Epidermal melanocyte (primary cell): ENCODE measurements around the gene CRTAC1.
A peak's percentile ranks its signal among the peaks of the same experiment; 100 is the strongest.

Experiments used
- DNase-seq: peaks from one replicate; pipeline ENCODE4 v3.0.0; 2011; ENCODE audit warnings: low spot score; ENCODE audit not compliant: insufficient read length

Gene CRTAC1, protein sequence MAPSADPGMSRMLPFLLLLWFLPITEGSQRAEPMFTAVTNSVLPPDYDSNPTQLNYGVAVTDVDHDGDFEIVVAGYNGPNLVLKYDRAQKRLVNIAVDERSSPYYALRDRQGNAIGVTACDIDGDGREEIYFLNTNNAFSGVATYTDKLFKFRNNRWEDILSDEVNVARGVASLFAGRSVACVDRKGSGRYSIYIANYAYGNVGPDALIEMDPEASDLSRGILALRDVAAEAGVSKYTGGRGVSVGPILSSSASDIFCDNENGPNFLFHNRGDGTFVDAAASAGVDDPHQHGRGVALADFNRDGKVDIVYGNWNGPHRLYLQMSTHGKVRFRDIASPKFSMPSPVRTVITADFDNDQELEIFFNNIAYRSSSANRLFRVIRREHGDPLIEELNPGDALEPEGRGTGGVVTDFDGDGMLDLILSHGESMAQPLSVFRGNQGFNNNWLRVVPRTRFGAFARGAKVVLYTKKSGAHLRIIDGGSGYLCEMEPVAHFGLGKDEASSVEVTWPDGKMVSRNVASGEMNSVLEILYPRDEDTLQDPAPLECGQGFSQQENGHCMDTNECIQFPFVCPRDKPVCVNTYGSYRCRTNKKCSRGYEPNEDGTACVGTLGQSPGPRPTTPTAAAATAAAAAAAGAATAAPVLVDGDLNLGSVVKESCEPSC

DNA sequence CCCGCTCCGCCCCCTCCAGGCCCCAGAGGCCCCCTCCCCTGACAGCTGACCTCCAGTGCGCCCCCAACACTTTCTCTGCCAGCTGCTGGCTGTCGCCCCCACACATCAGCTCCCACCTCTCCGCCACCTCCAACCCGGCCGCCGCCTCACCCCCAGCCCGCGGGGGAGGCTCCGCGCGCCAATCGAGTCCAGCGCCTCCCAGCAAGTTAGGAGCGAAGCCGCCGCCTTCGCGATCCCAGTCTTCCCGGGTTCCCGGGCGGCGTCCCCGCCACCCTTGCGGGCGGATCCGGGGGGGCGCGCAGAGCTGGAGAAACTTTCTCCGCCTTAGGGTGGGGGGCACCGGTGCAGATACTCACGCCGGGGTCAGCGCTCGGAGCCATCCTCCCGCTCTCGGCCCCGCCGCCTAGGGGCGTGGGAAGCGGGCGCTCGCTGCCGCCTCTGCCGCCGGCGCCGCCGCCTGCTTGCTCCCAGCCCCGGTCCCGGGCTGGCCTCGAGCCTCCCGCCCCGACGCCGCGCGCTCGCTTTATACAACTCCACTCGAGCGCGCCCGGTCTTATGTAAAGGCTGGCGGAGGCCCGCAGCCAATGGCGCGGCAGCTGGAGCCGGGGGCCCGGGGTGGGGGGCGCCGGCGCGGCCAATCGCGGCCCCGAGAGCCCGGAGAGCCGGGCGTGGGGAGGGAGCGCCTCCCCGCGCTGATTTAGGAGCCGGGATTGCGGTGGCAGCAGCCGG, at the start of gene CRTAC1:
TSS of gene CRTAC1 (minus strand) at position 529 of the 729 bp plus-strand sequence. CDS start at position 380, 149 bp downstream.
- no peak for DNase-seq

DNA sequence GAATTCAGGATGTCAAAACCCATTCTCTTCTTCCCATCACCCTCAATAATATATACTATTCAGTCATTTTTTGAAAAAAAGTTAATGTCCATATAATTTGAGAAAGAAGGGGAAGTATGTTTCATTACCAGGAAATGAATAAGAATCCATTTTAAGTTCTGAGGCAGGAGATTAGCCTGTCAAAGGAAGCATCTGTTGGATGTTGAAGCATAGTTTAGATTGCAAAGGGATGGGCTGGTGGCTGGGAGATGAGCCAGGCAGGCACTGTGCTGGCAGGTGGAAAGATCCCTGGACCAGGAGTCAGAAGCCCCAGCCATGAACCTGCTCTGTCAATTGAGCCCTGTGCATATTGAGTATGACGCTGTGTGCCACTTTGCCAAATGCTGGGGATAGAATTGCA, 48.4 kb upstream of the CRTAC1 start:
- no peak for DNase-seq

DNA sequence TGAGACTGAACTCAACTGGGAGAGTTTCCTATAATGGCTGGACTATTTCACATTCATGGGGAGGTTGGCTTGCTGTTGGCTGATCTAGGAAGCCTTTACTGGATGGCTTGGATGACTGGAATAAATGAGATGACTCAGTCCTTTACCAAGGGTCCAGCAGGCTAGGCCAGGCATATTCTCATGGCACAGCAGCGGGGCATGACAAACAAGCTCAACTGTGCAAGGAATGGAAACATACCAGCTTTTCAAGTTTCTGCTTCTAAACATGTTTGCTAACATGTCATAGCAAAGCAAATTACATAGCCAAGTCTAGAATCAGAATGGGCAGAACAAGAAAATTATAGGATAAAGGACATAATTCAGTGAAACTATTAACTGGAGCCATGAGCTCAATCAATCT, 46.8 kb upstream of the CRTAC1 start:
- no peak for DNase-seq

DNA sequence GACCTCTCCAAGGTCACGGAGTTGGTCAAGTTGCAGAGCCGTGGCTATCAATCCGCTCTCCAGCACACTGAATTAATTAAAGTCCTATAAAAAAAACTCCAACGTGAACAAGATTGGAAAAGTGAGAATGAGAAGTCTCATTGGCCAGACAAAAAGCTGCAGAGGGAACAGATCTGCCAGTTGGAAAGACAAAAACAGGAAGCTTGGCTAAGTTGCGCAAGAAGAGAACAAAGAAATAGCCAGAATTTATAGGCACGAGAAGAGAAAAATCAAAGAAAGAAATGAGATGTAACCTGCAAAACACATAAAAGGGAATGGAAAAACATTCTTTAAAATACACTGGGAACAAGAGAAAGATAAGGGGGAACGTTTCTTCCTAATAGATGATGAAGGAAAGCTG, 45.7 kb upstream of the CRTAC1 start:
- no peak for DNase-seq

DNA sequence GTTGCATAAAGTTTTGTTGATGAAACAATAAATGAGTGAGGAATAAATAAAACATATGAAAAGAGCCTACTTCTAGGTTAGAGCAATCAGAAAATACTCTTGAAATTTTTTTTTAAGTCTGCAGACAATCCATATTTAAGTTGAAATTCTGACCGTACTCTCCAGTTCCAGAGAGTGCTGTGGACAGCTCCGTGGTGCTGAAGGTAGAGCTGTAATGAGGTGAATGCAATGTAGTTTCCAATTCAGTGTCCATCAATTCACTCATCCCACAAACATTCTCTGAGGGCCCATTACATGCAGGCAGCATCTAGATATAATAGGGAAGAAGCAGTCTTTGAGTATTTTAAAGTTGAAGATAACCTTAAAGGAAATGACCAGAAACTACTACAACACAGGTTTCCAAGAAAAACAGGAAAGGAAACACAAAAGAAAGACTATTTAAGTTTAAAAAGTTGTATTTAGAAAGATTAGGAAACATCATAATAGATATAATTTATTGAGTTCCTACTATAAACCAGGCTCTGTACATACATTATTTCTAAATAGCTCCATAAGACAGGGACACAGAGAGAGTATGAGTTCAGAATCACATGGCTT, 44.0 kb upstream of the CRTAC1 start:
- DNase-seq, result no peak

DNA sequence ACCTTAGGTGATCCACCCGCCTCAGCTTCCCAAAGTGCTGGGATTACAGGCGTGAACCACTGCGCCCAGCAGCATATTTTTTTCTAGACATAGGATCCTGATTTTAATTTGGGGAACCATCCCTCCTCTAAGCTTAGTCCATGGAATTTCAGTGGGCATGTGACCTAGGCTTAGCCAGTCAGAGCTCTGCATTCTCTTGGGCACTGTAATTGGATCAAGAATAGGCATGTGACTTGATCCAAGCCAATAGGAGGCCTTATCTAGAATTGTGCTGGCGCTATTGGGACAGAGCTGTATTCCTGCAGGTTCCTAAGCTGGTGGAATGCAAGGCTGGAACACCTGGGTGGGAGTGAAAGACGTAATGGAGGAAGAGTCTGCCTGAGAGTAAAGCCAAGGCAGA, 36.7 kb upstream of the CRTAC1 start:
- DNase-seq, result no peak

DNA sequence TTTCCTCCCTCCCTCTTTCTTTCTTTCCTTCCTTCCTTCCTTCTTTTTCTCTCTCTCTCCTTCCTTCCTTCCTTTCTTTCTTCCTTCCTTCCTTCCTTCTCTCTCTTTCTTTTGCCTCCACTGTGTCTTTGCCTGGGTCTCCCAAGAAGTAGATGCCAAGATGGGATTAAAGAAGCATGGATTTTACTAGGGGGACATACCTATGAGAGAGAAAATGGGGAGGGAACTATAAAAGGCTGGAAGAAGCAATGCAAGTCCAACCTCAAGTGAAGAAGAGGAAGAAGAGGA, 33.3 kb upstream of the CRTAC1 start:
- DNase-seq, result no peak

DNA sequence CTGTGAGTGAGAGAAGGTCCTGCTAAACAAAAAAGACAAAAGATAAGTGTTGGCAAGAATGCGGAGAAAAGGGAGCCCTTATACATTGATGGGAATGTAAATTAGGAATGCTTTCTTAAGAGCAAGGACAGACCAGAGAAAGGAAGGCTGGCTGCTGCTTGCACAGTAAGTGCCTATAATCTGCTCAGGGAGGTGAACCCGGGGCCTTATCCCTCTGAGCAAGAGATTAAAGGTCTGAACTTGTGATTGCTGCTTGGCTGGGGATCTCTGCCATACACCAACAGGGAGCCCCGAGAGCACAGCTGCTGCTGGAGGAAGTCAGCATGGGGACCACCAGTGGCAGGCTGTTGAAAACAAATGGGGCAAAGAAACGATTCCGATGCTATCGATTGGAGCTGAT, 32.0 kb upstream of the CRTAC1 start:
- no peak for DNase-seq

DNA sequence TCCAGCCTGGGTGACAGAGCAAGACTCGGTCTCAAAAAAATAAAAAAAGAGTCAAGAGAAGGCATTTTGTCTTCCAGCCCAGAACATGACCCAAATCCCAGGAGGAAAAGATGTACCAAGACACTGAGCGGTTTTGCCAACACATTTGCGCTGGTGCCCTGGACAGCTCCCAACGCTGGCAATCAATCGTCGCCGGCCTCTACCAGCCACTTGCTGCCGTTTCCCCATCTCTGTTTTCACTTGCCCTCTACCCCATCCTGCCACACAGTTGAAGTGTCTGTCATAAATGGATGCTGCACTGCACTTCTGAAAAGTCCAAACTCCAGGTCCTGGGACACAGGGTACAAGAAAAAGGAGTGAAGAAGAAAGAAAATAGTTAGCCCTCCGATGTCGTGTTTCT, 29.7 kb upstream of the CRTAC1 start:
- no peak for DNase-seq

DNA sequence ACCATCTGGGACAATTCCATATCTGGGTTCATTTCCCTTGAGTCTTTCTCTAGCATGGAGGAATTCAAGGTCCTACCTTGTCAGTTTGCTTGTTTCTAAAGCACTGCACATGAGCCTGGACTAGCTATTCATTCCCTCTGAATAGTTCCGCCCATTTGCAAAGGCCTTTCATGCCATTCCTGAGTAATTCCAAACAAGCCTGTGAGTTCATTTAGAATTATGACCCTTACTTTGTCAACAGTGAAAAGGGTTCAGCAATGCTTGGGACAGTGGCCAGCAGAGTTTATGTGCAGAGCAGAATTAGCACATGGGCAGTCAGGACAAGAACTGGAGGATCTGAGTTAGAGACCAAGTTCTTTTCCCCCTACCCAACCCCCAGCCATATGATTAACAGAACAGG, 27.9 kb upstream of the CRTAC1 start:
- DNase-seq, result no peak

DNA sequence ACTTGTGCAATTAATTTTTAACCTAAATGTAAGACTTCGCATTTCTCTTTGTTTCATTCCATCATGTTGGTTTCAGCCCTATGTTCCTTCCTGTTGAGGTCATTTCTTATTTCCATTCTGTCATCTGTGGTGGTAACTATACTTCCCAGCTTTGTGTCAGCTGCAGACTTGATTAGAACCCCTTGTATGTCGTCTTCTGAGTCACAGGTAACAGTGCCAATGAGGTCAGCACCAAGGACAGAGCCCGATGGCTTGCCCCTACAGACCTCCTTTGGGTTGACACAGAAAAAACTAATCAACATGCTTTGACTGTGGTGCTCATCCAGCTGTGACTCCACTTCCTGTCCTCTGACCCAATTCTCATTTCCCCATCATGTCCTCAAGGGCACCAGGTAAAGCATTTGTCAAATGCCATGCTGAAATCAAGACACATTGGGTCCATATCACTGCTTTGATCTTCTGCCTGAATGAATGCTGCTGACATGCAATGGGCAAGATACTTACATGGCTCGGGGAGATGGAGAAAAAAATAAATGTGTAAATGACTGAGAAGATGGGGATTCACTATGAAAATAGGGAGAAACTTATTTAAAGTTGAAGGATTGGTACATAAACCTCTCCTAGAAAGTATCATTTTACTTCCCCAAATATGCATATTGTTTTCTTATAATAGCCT, 25.6 kb upstream of the CRTAC1 start:
- DNase-seq, result no peak

DNA sequence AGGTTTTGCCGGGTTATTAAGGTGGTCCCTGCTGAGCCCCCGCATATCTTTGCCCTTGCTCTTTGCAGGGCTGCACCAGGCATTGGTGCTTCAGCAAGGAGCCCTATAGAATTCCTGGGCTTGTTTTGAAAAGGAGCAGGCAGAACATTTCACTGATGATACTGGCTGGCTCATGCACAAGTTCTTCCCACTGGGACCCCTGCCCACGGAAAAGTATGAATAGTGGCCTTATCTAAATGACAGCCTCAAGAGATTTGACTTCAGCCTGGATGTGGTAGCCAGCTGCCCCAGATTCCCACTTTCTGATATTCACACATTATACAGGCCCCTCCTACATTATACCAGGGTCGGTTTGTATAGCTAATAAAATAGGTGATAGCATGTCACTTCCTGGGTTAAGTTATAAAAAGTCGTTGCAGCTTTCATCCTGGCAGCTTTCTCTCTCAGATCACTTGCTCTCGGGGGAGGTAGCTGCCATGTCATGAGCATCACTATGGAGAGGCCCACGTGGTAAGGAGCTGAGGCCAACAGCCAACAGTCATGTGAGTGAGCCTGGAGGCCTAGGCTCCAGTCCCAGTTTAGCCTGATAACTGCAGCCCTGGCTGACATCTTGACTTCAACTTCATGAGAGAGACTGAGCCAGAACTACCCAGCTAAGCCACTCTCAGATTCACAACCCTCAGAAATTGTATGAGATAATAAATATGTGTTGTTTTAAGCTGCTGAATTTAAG, 16.8 kb upstream of the CRTAC1 start:
- DNase-seq, result no peak

DNA sequence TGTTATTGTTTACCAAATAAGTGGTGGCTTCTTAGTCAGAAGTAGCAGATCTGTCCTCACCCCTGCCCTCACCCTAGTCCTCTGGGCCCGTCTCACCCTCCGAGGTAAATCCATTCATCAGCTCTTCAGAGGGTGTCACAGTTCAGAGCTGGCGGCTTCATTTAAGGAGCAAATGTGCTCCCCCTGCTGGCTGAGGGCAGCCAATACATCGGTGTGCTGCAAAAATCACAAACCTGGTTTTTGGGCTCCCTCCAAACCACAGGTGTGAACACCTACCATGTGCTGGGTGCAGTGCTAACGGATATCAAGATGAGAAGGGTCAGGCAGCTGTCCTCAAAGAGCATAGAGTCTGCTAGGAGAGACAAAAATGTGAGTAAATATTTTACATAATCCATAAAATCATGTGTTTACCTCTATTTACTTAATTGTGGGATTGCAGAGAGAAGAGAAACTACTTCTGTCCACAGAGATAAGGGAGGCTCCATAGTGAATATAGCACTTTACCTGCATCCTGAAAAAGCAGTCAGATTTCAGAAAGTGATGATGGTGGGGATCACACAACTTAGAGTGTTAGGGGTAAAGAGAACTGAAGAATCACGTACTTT, 15.5 kb upstream of the CRTAC1 start:
- DNase-seq, result peak; percentile 56

DNA sequence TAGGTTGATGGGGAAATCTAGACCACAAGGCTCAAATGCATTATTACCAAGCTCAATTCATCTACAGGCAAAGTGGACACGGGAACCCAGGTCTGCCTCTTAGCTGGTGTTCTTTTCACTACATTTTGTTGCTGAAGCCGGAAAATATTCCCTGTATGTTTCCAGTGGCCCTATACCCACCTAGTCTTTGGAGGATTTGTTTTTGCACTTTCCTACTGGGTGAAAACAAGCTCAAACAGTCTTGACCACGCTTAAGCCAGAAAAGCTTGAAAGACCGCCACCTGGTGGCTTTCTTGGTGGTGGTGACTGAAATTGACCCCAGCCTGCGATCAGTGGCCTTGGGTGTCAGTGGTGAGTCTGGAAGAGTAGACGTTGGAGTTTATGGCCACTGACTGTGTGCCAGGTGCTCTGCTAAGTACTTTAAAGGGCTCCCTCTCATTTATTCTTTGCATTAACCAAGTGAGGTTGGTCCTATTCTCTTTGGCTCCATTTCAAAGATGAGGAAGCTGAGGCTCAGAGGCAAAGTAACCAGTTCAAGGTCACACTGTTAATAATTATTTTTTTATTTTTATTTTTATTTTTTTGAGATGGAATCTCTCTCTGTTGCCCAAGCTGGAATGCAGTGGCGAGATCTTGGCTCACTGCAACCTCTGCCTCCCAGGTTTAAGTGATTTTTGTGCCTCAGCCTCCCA, 11.1 kb upstream of the CRTAC1 start:
- peak; percentile 71 for DNase-seq

DNA sequence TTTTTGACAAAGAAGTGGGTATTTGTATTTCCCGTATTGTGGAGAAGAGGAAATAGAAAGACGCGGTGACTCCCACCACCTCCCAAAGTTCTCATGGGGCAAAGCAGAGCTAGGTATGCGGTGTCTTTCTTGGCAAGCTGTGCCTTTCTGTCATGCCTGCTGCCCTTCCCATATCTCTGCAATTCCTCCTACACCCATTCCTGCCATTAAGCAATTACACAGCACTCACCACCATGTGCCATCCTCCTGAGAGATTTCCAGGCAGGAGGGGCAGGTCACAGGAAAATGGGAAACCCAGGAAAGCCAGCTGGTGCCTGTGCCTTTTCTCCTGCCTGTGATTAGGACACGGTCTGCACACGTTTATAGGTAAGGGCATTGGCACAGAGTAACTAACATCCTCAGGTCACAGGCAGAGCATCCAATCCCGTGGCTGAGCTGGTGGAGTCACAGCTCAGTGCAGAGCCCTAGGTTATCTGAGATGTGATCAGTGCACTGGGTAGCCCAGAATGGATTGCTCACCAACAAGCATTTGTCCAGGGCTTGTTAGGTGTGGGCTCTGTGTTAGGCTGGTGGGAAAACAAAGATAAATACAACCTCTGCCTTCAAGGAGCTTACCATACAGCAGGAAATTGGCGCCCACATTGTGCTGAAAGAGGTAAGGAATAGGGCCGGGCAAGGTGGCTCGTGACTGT, 9.4 kb upstream of the CRTAC1 start:
- DNase-seq, result no peak

DNA sequence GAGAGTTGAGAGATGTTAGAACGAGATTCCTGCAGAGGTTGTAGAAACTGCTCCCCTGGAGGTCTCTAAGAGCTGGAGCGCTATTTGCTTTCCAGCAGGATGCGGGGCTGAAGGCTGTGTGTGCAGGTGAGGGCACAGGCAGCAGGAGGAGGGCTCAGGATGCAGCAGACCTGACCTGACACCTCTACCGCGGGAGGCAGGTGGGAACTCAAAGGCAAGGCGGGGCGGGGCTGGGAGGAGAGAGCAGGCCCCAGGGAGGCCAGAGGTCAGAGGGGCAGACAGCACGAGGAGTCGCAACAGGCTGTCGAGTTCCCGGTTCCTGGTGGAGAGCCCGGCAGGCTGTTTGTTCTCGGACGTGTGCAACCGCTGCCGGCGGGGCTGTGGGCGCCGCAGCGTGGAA, 7.9 kb upstream of the CRTAC1 start:
- no peak for DNase-seq

DNA sequence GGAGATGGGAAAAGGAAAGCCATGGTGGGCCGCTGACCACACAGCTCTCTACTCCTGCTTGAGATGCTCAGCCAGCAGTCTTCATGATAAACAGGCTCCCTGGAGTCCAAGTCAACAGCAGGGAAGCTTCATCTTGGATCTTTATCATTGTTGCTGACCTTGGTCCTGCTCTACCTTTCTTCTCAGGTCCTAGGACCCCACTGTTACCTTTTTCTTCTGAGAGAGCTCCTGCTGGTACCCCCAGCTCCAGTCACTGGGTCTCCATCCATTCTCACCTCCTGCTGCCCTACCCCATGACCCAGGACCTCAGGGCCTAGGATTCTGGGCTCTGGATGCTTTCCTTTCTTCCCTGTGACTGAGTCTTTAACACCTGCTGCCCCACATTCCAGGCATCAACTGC, 5.2 kb upstream of the CRTAC1 start:
- no peak for DNase-seq

DNA sequence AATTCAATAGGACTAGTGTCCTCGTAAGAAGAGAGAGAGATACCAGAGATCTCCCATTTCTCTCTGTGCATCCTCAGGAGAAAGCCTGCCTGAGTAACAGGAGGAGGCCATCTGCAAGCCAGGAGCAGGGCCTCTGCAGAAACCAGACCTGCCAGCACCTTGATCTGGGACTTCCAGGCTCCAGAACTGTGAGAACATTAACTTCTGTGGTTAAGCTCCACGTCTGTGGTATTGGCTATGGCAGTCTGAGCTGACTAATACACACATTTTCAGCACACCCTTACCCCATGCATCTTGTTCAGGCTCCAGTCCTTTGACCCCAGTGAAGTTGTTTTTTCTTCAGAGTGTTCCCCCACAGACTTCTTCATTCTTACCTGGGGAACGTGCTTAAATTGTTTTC, 3.1 kb upstream of the CRTAC1 start:
- no peak for DNase-seq

DNA sequence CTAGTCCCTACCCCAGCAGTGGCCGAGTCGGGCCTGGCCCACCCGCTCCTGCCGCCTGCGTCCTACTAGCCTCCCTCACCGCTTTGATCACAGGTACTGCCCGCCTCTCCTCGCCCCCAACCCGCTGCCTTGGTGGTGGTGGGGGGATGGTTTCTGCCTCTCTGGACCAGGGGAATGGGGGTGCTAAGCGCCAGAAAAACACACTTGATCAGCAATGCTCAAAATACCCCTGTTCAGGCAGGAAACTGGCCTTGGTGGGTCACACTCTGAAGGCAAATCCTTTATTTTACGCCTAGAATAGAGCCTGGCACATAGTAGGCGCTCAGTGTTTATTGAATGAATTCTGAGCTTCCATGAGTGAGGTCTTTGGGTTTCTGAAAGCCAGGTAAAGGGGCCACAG, 1.0 kb upstream of the CRTAC1 start:
- no peak for DNase-seq
